Transverse colon (tissue), 3 donors: ENCODE data around the gene COL6A5.

Experiments
- CTCF ChIP-seq, 5 experiments: fragments of 200-600 bp in 3 of 5; fragments of 450-650 bp in 2 of 5; sonication (generic) in 3 of 5; IDR thresholded peaks; 1 replicate in 2 of 5; 2 replicates in 3 of 5; pipeline ENCODE4 v1.5.1; 2016 to 2017; ENCODE audit warnings: antibody characterized with exemption in 5 of 5, inconsistent platforms in 3 of 5, mild to moderate bottlenecking in 2 of 5, moderate library complexity in 1 of 5
- POLR2A ChIP-seq: fragments of 450-650 bp; IDR thresholded peaks from one replicate; pipeline ENCODE4 v1.6.1; 2016; ENCODE audit warnings: antibody characterized with exemption, mild to moderate bottlenecking, moderate library complexity

- no peak for TF ChIP-seq CTCF (IDR thresholded peaks at IDR 0.05)
- TF ChIP-seq POLR2A, result no peak
Observed at GRCh38 chr3:130341882-130342281, 3.6 kb upstream of the COL6A5 start.
